H1 (cell line): ENCODE data around the gene CC2D2A.
"Not testable (repeated sequence)": the region's sequence is repeated elsewhere in the genome, so short reads cannot be mapped to it uniquely, and the experiment has no call there.

Source experiments
- BCL11A ChIP-seq, 2 experiments: IDR thresholded peaks; one replicate each; pipeline ENCODE4 v1.6.1; 2011; ENCODE audit warnings: low read depth in 2 of 2, low read length in 2 of 2, mild to moderate bottlenecking in 2 of 2
- CBX5 ChIP-seq: fragments of 300-800, 300-1000 bp; sonication (generic); IDR thresholded peaks from 2 replicates; pipeline ENCODE4 v1.7.1; 2016; ENCODE audit warnings: antibody characterized with exemption, low read length, low read depth
- CHD1 ChIP-seq: IDR thresholded peaks from 2 replicates; pipeline ENCODE4 v1.6.1; 2012; ENCODE audit warnings: low read depth, low read length, improper control_type of control experiment
- EP300 ChIP-seq, 2 experiments: IDR thresholded peaks; 1 replicate in 1 of 2; 2 replicates in 1 of 2; pipeline ENCODE4 v1.6.1; 2011 to 2012; ENCODE audit warnings: low read depth in 2 of 2, low read length in 2 of 2, mild to moderate bottlenecking in 2 of 2, borderline replicate concordance in 1 of 2, inconsistent platforms in 1 of 2, moderate library complexity in 1 of 2
- JUN ChIP-seq: IDR thresholded peaks from 2 replicates; pipeline ENCODE4 v1.6.1; 2011; ENCODE audit warnings: low read depth, mild to moderate bottlenecking, improper control_type of control experiment, low read length
- POLR2A ChIP-seq, 2 experiments: IDR thresholded peaks; 1 replicate in 1 of 2; 2 replicates in 1 of 2; pipeline ENCODE4 v1.6.1; 2011; ENCODE audit warnings: low read depth in 2 of 2, low read length in 2 of 2, mild to moderate bottlenecking in 2 of 2; ENCODE audit errors: control extremely low read depth in 1 of 2
- POLR2AphosphoS5 ChIP-seq: IDR thresholded peaks from 2 replicates; pipeline ENCODE4 v1.6.1; 2011; ENCODE audit warnings: low read depth, low read length
- SP1 ChIP-seq: IDR thresholded peaks from 2 replicates; pipeline ENCODE4 v1.6.1; 2011; ENCODE audit warnings: low read depth, low read length
- TAF7 ChIP-seq: optimal IDR thresholded peaks from 2 replicates; pipeline ENCODE3; 2011; ENCODE audit warnings: low read depth, mild to moderate bottlenecking, inconsistent platforms, low read length, moderate library complexity, borderline replicate concordance
- TF ChIP-seq, protein P1 (sequence below), 3 experiments: IDR thresholded peaks; 1 replicate in 2 of 3; 2 replicates in 1 of 3; pipeline versions ENCODE4 v1.5.1 to v1.6.1; 2011; ENCODE audit warnings: low read length in 3 of 3, mild to moderate bottlenecking in 3 of 3, inconsistent platforms in 2 of 3, low read depth in 1 of 3, moderate library complexity in 1 of 3; ENCODE audit not compliant: insufficient read depth in 1 of 3; ENCODE audit errors: control extremely low read depth in 1 of 3

DNA sequence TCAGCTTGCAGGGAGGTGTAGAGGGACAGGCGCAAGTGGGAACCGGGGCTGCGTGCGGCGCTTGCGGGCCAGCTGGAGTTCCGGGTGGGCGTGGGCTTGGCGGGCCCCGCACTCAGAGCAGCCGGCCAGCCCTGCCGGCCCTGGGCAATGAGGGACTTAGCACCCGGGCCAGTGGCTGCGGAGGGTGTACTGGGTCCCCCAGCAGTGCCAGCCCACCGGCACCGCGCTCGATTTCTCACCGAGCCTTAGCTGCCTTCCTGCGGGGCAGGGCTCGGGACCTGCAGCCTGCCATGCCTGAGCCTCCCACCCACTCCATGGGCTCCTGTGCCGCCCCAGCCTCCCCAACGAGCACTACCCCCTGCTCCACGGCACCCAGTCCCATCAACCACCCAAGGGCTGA, 145.2 kb downstream of the CC2D2A start:
- not testable (repeated sequence) for TF ChIP-seq POLR2A (IDR thresholded peaks at IDR 0.05; ENCODE audit: control extremely low read depth in 1 of 2, low read depth in 2 of 2, low read length in 2 of 2); TAF7; POLR2AphosphoS5; CHD1; EP300 (IDR thresholded peaks at IDR 0.05; ENCODE audit: borderline replicate concordance in 1 of 2, low read depth in 2 of 2, low read length in 2 of 2); BCL11A (IDR thresholded peaks at IDR 0.05; ENCODE audit: low read depth in 2 of 2, low read length in 2 of 2); SP1; CBX5; JUN
- TF ChIP-seq, protein P1, sequence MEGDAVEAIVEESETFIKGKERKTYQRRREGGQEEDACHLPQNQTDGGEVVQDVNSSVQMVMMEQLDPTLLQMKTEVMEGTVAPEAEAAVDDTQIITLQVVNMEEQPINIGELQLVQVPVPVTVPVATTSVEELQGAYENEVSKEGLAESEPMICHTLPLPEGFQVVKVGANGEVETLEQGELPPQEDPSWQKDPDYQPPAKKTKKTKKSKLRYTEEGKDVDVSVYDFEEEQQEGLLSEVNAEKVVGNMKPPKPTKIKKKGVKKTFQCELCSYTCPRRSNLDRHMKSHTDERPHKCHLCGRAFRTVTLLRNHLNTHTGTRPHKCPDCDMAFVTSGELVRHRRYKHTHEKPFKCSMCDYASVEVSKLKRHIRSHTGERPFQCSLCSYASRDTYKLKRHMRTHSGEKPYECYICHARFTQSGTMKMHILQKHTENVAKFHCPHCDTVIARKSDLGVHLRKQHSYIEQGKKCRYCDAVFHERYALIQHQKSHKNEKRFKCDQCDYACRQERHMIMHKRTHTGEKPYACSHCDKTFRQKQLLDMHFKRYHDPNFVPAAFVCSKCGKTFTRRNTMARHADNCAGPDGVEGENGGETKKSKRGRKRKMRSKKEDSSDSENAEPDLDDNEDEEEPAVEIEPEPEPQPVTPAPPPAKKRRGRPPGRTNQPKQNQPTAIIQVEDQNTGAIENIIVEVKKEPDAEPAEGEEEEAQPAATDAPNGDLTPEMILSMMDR (IDR thresholded peaks at IDR 0.05; ENCODE audit: control extremely low read depth in 1 of 3, insufficient read depth in 1 of 3, low read depth in 1 of 3, low read length in 3 of 3), result not testable (repeated sequence)
